CD14-positive monocyte (primary cell): ENCODE results near the gene SSBP4. TPM values are rescaled to one million over a fixed set of nuclear protein-coding genes. Genes with fewer than 3 reads are reported as not detected.
A peak's percentile ranks its signal among the peaks of the same experiment; 100 is the strongest.

Experiments used
- DNase-seq, 3 donors: peaks; one replicate each; pipeline ENCODE4 v3.0.0-alpha.2; 2011 to 2022
- H2AFZ ChIP-seq: 2 replicates; pipeline ENCODE4 v1.6.0; 2012; ENCODE audit warnings: mild to moderate bottlenecking, low read depth, low read length, inconsistent platforms; ENCODE audit not compliant: insufficient read depth, poor library complexity, severe bottlenecking
- H3K27ac ChIP-seq, 2 donors: 1 replicate in 1 of 2; 2 replicates in 1 of 2; pipeline ENCODE4 v1.5.1; 2012 to 2013; ENCODE audit warnings: low read length in 2 of 2, control low read depth in 1 of 2, inconsistent platforms in 1 of 2, low read depth in 1 of 2, mild to moderate bottlenecking in 1 of 2
- H3K27me3 ChIP-seq, 2 donors: one replicate each; pipeline versions ENCODE4 v1.6.0 to v1.6.1; 2011 to 2013; ENCODE audit warnings: low read length in 2 of 2; ENCODE audit not compliant: control insufficient read depth in 2 of 2, insufficient read depth in 2 of 2
- H3K36me3 ChIP-seq, 2 donors: replicated peaks in 1 of 2; 1 replicate in 1 of 2; 2 replicates in 1 of 2; pipeline versions ENCODE4 v1.5.1 to v1.6.1; 2012 to 2013; ENCODE audit warnings: low read length in 2 of 2, control low read depth in 1 of 2, inconsistent platforms in 1 of 2, mild to moderate bottlenecking in 1 of 2; ENCODE audit not compliant: insufficient read depth in 2 of 2, control insufficient read depth in 1 of 2
- H3K4me1 ChIP-seq, 2 donors: 1 replicate in 1 of 2; 2 replicates in 1 of 2; pipeline versions ENCODE4 v1.5.1 to v1.6.1; 2012 to 2013; ENCODE audit warnings: low read length in 2 of 2, control low read depth in 1 of 2, inconsistent platforms in 1 of 2, mild to moderate bottlenecking in 1 of 2, moderate library complexity in 1 of 2; ENCODE audit not compliant: insufficient read depth in 2 of 2, control insufficient read depth in 1 of 2
- H3K4me2 ChIP-seq: replicated peaks from 2 replicates; pipeline ENCODE3; 2012; ENCODE audit warnings: low read length, moderate library complexity, mild to moderate bottlenecking; ENCODE audit not compliant: poor library complexity, severe bottlenecking; ENCODE audit errors: extremely low read depth
- H3K4me3 ChIP-seq, 3 experiments: fragments of 200-600 bp in 1 of 3; sonication (generic) in 1 of 3; replicated peaks in 1 of 3; 1 replicate in 2 of 3; 2 replicates in 1 of 3; pipeline ENCODE4 v1.5.1; 2011 to 2013; ENCODE audit warnings: low read length in 3 of 3, mild to moderate bottlenecking in 3 of 3, control low read depth in 2 of 3, low read depth in 2 of 3, inconsistent platforms in 1 of 3, moderate library complexity in 1 of 3
- H3K79me2 ChIP-seq: 2 replicates; pipeline ENCODE4 v1.6.0; 2012; ENCODE audit warnings: mild to moderate bottlenecking, control low read depth, inconsistent platforms, low read length, moderate library complexity; ENCODE audit not compliant: insufficient read depth
- H3K9ac ChIP-seq: 2 replicates; pipeline ENCODE4 v1.6.0; 2017; ENCODE audit warnings: low read length, mild to moderate bottlenecking; ENCODE audit not compliant: insufficient read depth, poor library complexity, severe bottlenecking
- H3K9me3 ChIP-seq, 2 donors: replicated peaks in 1 of 2; 1 replicate in 1 of 2; 2 replicates in 1 of 2; pipeline versions ENCODE4 v1.5.1 to v1.6.1; 2012 to 2013; ENCODE audit warnings: low read length in 2 of 2, control low read depth in 1 of 2; ENCODE audit not compliant: control insufficient read depth in 1 of 2, insufficient read depth in 1 of 2
- H4K20me1 ChIP-seq: 2 replicates; pipeline ENCODE4 v1.6.0; 2012; ENCODE audit warnings: mild to moderate bottlenecking, low read length, control low read depth, moderate library complexity; ENCODE audit not compliant: insufficient read depth
- H3K27ac Mint-ChIP-seq, 7 donors: one replicate each; pipeline ENCODE4 v1.8.0; 2020; ENCODE audit warnings: mild to moderate bottlenecking in 7 of 7, mixed read lengths in 7 of 7, moderate library complexity in 6 of 7, inconsistent platforms in 2 of 7
- H3K27me3 Mint-ChIP-seq, 3 donors: one replicate each; pipeline ENCODE4 v1.8.0; 2021 to 2022; ENCODE audit warnings: low read depth in 3 of 3, mild to moderate bottlenecking in 3 of 3, mixed read lengths in 3 of 3, moderate library complexity in 3 of 3, inconsistent platforms in 1 of 3
- H3K36me3 Mint-ChIP-seq, 2 donors: one replicate each; pipeline ENCODE4 v1.8.0; 2020; ENCODE audit warnings: mixed read lengths in 2 of 2, inconsistent platforms in 1 of 2, mild to moderate bottlenecking in 1 of 2
- H3K4me1 Mint-ChIP-seq: one replicate; pipeline ENCODE4 v1.8.0; 2020; ENCODE audit warnings: mild to moderate bottlenecking, mixed read lengths
- H3K4me3 Mint-ChIP-seq, 2 donors: one replicate each; pipeline ENCODE4 v1.8.0; 2020; ENCODE audit warnings: mild to moderate bottlenecking in 2 of 2, mixed read lengths in 2 of 2, moderate library complexity in 1 of 2
- H3K9me3 Mint-ChIP-seq, 7 donors: one replicate each; pipeline ENCODE4 v1.8.0; 2020 to 2022; ENCODE audit warnings: mixed read lengths in 7 of 7, mild to moderate bottlenecking in 6 of 7, moderate library complexity in 6 of 7, inconsistent platforms in 2 of 7
- WGBS: methylation state at CpG from one replicate; pipeline ENCODE4 v1.1.5; 2013; ENCODE audit warnings: missing lambda C conversion rate; ENCODE audit not compliant: insufficient coverage; 5-methylcytosine and 5-hydroxymethylcytosine counted together
- intact Hi-C, 2 donors: fragments of 100-400 bp; cut with micrococcal nuclease; formaldehyde crosslinking; loops; one replicate each; pipeline versions ENCODE4 v1.15.0 to v1.15.1; 2023
- polyA plus RNA-seq, 3 donors: library from polyadenylated mRNA; depleted of rRNA in 1 of 3; unstranded in 2 of 3; stranded (reverse) in 1 of 3; fragments of 300-500 nt in 2 of 3; fragments of >200 nt in 1 of 3; fragmentation: Illumina TruSeq in 2 of 3; gene quantifications; 1 replicate in 2 of 3; 2 replicates in 1 of 3; pipeline ENCODE4 v1.2.3, GENCODE V29; 2012 to 2021
- TF ChIP-seq, protein P1 (sequence below): fragments of 200-600 bp; IDR thresholded peaks from one replicate; pipeline ENCODE4 v1.8.0; 2022; ENCODE audit warnings: antibody characterized with exemption, mild to moderate bottlenecking

Gene SSBP4
- polyA plus RNA-seq, 3 donors: 38.5 to 74.5 (median 48.3) TPM

DNA sequence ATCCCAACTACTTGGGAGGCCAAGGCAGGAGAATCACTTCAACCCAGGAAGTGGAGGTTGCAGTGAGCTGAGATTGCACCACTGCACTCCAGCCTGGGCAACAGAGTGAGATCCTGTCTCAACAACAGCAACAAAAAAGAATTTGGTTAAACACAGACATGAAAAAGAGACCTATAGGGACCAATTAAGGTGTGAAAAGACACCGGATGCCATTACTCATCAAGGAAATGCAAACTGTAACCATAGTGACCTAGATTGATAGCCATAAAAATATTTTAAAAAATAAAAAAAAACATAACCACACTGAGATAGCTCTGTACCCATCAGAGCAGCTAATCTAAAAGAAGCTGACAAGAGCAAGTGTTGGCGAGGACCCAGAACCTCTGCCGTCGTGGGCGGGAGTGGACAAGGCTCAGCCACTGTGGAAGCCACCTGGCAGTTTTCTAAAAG lies 55.8 kb downstream of the SSBP4 start:
- no peak for DNase-seq
- no peak overlapping the region for H3K4me2 ChIP-seq
- H3K36me3 Mint-ChIP-seq: peaks cover 41 to 49% of the 10 kb centered on the region in 2 donors
- peaks cover 13 to 44% of the 10 kb centered on the region in 2 donors for H3K36me3 ChIP-seq
- H3K27me3 ChIP-seq: no peaks in the 10 kb centered on the region
- no peak overlapping the region for H3K4me3 ChIP-seq
- H3K4me1 ChIP-seq: peaks cover 49 to 67% of the 10 kb centered on the region in 2 donors
- H3K4me1 Mint-ChIP-seq: peaks cover 57% of the 10 kb centered on the region
- H3K9me3 Mint-ChIP-seq: no peaks in the 10 kb centered on the region
- H3K4me3 Mint-ChIP-seq: no peak overlapping the region
- no peak overlapping the region for H2AFZ ChIP-seq
- intact Hi-C loops: loop anchor here in 1 of 2 donors (5.0 kb wide), 1 partner anchor 97 kb away; the partner anchor contains the start of gene UBA52
- peaks cover 92% of the 10 kb centered on the region for H3K79me2 ChIP-seq
- H3K9ac ChIP-seq: no peak overlapping the region
- H3K27ac ChIP-seq: no peak overlapping the region
- H3K27ac Mint-ChIP-seq: peak overlapping the region in 4 of 7 donors; percentile 43 to 63 (median 46)
- no peaks in the 10 kb centered on the region for H3K9me3 ChIP-seq
- WGBS: 97% methylated on average over 4 of the region's 5 CpGs
- TF ChIP-seq, protein P1, sequence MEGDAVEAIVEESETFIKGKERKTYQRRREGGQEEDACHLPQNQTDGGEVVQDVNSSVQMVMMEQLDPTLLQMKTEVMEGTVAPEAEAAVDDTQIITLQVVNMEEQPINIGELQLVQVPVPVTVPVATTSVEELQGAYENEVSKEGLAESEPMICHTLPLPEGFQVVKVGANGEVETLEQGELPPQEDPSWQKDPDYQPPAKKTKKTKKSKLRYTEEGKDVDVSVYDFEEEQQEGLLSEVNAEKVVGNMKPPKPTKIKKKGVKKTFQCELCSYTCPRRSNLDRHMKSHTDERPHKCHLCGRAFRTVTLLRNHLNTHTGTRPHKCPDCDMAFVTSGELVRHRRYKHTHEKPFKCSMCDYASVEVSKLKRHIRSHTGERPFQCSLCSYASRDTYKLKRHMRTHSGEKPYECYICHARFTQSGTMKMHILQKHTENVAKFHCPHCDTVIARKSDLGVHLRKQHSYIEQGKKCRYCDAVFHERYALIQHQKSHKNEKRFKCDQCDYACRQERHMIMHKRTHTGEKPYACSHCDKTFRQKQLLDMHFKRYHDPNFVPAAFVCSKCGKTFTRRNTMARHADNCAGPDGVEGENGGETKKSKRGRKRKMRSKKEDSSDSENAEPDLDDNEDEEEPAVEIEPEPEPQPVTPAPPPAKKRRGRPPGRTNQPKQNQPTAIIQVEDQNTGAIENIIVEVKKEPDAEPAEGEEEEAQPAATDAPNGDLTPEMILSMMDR: no peak
- H3K27me3 Mint-ChIP-seq: peaks cover 0 to 3% (median 0%) of the 10 kb centered on the region in 3 donors
- H4K20me1 ChIP-seq: peaks cover 91% of the 10 kb centered on the region

DNA sequence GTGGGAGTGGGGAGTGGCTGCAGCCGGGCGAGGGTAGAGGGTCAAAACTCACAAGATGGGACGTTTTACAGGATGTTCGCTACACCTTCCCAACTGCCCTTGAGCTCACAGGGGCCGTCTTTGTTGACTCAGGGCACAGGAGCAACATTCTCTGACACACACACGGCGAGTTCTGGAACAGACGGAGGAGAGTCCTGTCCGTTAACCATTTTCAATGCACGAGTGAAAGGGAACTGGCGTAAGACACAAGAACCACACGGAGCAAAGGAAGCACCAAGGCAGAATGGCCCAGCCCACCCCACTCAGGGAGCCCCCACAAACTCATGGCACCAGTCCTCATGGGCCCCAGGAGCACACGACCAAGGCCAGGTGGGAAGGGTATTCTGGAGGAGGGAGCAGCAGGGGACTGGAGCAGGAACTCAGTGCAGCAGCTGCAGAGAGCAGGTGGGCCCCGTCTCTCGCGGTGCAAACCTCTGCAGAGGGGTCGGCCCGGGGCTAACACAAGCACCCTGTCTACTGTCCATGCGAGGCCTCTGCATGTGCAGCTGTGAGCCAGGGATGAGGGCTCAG lies 56.6 kb downstream of the SSBP4 start:
- Mint-ChIP-seq H3K4me1 (peaks cover 57% of the 10 kb centered on the region), H3K36me3 (peaks cover 34 to 43% of the 10 kb centered on the region in 2 donors), H3K4me3 (peak overlapping the region in 1 of 2 donors; percentile 48), H3K27ac (peak overlapping the region in 5 of 7 donors; percentile 44 to 85 (median 75)), H3K9me3 (no peaks in the 10 kb centered on the region), H3K27me3 (peaks cover 0 to 3% (median 0%) of the 10 kb centered on the region in 3 donors)
- Histone ChIP-seq H3K4me2 (peak overlapping the region; percentile 22), H3K9ac (no peak overlapping the region), H3K27ac (no peak overlapping the region), H4K20me1 (peaks cover 84% of the 10 kb centered on the region), H3K4me3 (no peak overlapping the region), H3K27me3 (no peaks in the 10 kb centered on the region), H3K4me1 (peaks cover 58 to 67% of the 10 kb centered on the region in 2 donors), H2AFZ (no peak overlapping the region), H3K36me3 (peaks cover 10 to 36% of the 10 kb centered on the region in 2 donors), H3K79me2 (peaks cover 90% of the 10 kb centered on the region), H3K9me3 (no peaks in the 10 kb centered on the region)
- intact Hi-C loops: loop anchor here in 1 of 2 donors (5.0 kb wide), 1 partner anchor 96 kb away; the partner anchor contains the start of gene UBA52
- TF ChIP-seq, protein P1: no peak
- 45% methylated on average over 11 of the region's 19 CpGs for WGBS
- DNase-seq: no peak
